ENCODE measurements around the gene FYCO1.
"Not testable (repeated sequence)": the region's sequence is repeated elsewhere in the genome, so short reads cannot be mapped to it uniquely, and the experiment has no call there.

The FYCO1 gene

DNA sequence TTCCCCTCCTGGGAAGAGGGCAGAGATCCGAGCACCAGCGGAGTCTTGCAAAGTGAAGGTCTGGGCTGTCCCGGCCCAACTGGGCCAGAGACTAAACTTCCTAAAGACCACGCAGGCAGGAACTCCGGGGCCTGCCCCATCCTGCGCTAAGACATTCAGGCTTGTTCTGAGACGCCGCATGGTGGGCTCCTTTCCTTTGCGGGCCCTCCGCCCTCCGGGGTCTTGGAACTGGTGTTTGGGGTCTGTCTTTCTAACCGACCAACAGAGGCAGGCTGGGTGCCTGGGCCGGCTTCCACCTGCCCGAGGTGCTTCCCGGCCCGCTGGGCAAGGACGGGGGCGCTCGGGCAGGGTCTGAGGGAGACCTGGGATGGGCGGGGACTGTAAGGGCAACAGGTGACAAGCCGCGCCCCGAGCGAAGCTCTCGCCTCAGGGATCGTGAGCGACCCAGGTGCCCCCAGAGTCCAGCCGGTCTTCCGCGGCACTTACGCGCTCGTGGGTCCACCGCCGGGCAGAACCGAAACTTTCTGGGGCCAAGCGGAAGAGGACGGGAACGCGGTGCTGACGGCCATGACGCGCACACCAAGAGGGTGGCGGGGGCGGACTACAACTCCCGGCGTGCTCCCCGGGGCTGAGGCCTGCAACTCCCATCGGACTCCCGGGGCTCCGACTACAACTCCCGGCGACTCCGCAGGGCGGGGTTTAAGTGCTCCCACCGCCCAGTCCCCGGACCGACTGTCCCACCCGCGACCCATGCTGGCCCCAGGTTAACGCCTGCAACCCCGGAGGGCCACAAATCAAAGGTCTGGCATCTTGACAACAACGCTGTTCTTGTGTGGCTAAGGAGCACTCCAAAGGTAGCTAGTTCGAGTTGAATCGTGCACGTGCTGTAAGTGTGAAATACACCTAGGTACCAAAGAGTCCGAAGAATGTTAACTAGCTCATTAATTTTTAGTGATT, at the start of gene FYCO1:
TSS of gene FYCO1 (minus strand) at position 589 of the 957 bp plus-strand sequence. CDS start 10,914 bp downstream, outside the sequence.
- TF ChIP-seq CTCF (IDR thresholded peaks at IDR 0.05; ENCODE audit: extremely low read depth, insufficient read depth, missing control alignments), result no peak
- in situ Hi-C loops (cut with MboI; ENCODE audit: low pct_unique_long_range_greater_than_20kb, low sequenced_read_pairs, unreplicated experiment), result no loop called here
- DNase-seq (ENCODE audit: low spot score), result peak; percentile 93

DNA sequence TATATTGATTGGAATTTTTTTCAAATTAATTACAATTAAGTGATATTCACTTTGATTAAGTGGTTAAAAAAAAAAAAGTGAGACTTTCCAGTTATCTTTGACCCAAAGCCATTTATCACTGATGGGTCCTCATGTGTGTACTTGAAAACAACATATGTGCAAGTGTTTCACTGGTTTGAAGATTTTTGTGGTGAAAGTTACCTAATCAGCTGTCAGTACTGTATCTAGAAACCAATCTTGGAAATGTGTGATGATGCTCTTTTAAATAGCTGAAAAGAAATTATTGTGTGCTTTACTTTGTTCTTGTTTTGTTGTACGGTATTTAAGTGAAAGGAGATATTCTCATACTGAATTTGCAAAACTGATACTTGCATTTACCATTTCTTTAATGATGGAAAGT, 43.3 kb upstream of the FYCO1 start:
- TF ChIP-seq CTCF (IDR thresholded peaks at IDR 0.05; ENCODE audit: extremely low read depth, insufficient read depth, missing control alignments), result no peak
- DNase-seq (ENCODE audit: low spot score), result no peak
- in situ Hi-C loops (cut with MboI; ENCODE audit: low pct_unique_long_range_greater_than_20kb, low sequenced_read_pairs, unreplicated experiment), result no loop called here

- DNase-seq (ENCODE audit: low spot score); in situ Hi-C loops (cut with MboI; ENCODE audit: low pct_unique_long_range_greater_than_20kb, low sequenced_read_pairs, unreplicated experiment): not testable (repeated sequence)
Measured at GRCh38 chr3:46038071-46038470, 42.4 kb upstream of the FYCO1 start.

- no peak for DNase-seq (ENCODE audit: low spot score)
- TF ChIP-seq CTCF (IDR thresholded peaks at IDR 0.05; ENCODE audit: extremely low read depth, insufficient read depth, missing control alignments), result no peak
- in situ Hi-C loops (cut with MboI; ENCODE audit: low pct_unique_long_range_greater_than_20kb, low sequenced_read_pairs, unreplicated experiment), result no loop called here
Measured at GRCh38 chr3:46036191-46036590, 40.6 kb upstream of the FYCO1 start.

DNA sequence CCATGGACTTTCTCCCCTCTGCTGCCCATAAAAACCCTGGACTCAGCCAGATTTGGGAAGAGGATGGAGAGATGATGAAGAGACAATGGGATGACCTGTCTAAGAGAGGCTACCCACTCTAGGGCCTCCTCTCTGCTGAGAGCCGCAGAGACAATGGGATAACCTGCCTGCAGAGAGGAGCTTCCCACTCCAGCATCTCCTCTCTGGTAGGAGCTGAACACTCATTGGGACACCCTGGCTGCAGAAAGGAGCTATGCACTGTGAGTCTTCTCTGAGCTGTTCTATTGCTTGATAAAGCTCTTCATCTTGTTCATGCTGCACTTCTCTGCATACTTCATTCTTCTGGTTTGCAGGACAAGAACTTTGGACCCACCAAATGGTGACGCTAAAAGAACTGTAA, 36.1 kb upstream of the FYCO1 start:
- TF ChIP-seq CTCF (IDR thresholded peaks at IDR 0.05; ENCODE audit: extremely low read depth, insufficient read depth, missing control alignments), result no peak
- in situ Hi-C loops (cut with MboI; ENCODE audit: low pct_unique_long_range_greater_than_20kb, low sequenced_read_pairs, unreplicated experiment), result no loop called here
- no peak for DNase-seq (ENCODE audit: low spot score)

DNA sequence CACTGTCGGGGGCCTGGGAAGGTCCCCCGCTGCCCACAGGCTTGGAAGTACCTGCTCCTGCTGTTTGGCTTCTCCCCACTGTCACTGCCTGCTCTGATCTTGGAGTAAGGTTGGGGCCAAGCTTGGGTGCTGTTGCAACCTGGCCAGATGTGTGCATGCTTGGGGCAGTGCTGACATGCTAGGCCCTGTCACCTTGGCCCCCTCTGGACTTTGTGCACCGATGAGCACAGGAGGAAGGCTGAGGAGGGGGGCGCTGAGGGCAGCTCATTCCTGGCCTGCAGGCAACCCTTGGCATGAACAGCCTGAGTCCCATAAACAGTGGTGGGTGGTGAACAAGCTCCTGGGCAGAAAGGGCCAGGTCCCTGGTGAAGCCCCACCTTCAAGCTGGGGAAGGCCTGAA, 35.6 kb upstream of the FYCO1 start:
- in situ Hi-C loops (cut with MboI; ENCODE audit: low pct_unique_long_range_greater_than_20kb, low sequenced_read_pairs, unreplicated experiment), result no loop called here
- no peak for TF ChIP-seq CTCF (IDR thresholded peaks at IDR 0.05; ENCODE audit: extremely low read depth, insufficient read depth, missing control alignments)
- DNase-seq (ENCODE audit: low spot score), result no peak

GRCh38 chr3:46030626-46031025, 35.0 kb upstream of the FYCO1 start:
- no peak for TF ChIP-seq CTCF (IDR thresholded peaks at IDR 0.05; ENCODE audit: extremely low read depth, insufficient read depth, missing control alignments)
- in situ Hi-C loops (cut with MboI; ENCODE audit: low pct_unique_long_range_greater_than_20kb, low sequenced_read_pairs, unreplicated experiment), result no loop called here
- no peak for DNase-seq (ENCODE audit: low spot score)

Data from GM13977 (cell line).